SU-DHL-6 (cell line): Measurements from ENCODE around the gene SURF4.

Source experiments
- H2AFZ ChIP-seq: fragments of 200-600 bp; sonication (generic); 2 replicates; pipeline ENCODE4 v1.6.1; 2014; ENCODE audit warnings: low read depth, mild to moderate bottlenecking, moderate library complexity, mixed read lengths, antibody characterized with exemption, low read length; ENCODE audit not compliant: severe bottlenecking
- H3F3A ChIP-seq: fragments of 200-600 bp; shearing (Covaris generic); 2 replicates; pipeline ENCODE4 v1.6.0; 2016; ENCODE audit warnings: antibody characterized with exemption, mild to moderate bottlenecking; ENCODE audit not compliant: insufficient read depth
- H3K27ac ChIP-seq: fragments of 200-600 bp; sonication (generic); 2 replicates; pipeline ENCODE4 v1.5.1; 2016; ENCODE audit warnings: low read depth, mild to moderate bottlenecking, low read length, moderate library complexity, mixed read lengths
- H3K27me3 ChIP-seq: fragments of 200-600 bp; sonication (generic), shearing (Covaris generic); 2 replicates; pipeline ENCODE4 v1.6.0; 2014; ENCODE audit warnings: mild to moderate bottlenecking, low read length
- H3K36me3 ChIP-seq: fragments of 200-600 bp; sonication (generic); 2 replicates; pipeline ENCODE4 v1.6.1; 2014; ENCODE audit warnings: mild to moderate bottlenecking, low read length, mixed read lengths
- H3K4me2 ChIP-seq: fragments of 300-600, 200-600 bp; shearing (Covaris generic), sonication (generic); 2 replicates; pipeline ENCODE4 v1.6.0; 2014; ENCODE audit warnings: low read length, low read depth, mild to moderate bottlenecking; ENCODE audit not compliant: poor library complexity, severe bottlenecking
- H3K4me3 ChIP-seq: fragments of 200-600 bp; sonication (generic); 2 replicates; pipeline ENCODE4 v1.5.1; 2014; ENCODE audit warnings: antibody characterized with exemption, low read length, mild to moderate bottlenecking, mixed read lengths; ENCODE audit not compliant: insufficient read depth, poor library complexity, severe bottlenecking
- H3K79me2 ChIP-seq: fragments of 200-600 bp; sonication (generic); 2 replicates; pipeline ENCODE4 v1.6.1; 2014; ENCODE audit warnings: mild to moderate bottlenecking, low read length, moderate library complexity; ENCODE audit not compliant: insufficient read depth
- H3K9ac ChIP-seq: fragments of 200-600 bp; sonication (generic); 2 replicates; pipeline ENCODE4 v1.7.0; 2014; ENCODE audit warnings: mild to moderate bottlenecking, low read length
- H3K9me2 ChIP-seq: fragments of 200-600 bp; sonication (generic); replicated peaks from 2 replicates; pipeline ENCODE4 v1.6.1; 2014; ENCODE audit warnings: low read length; ENCODE audit not compliant: insufficient read depth
- H3K9me3 ChIP-seq: fragments of 200-600 bp; sonication (generic); 2 replicates; pipeline ENCODE4 v1.6.1; 2014; ENCODE audit warnings: low read length, mixed read lengths; ENCODE audit not compliant: insufficient read depth
- H4K20me1 ChIP-seq: fragments of 200-600 bp; sonication (generic); 2 replicates; pipeline ENCODE4 v1.6.1; 2014; ENCODE audit warnings: low read depth, mild to moderate bottlenecking, antibody characterized with exemption, low read length, moderate library complexity, mixed read lengths
- CTCF ChIP-seq: fragments of 200-600 bp; sonication (generic); IDR thresholded peaks from one replicate; pipeline ENCODE4 v1.5.1; 2017; ENCODE audit warnings: antibody characterized with exemption, mild to moderate bottlenecking, low read length, moderate library complexity; ENCODE audit not compliant: insufficient read depth, poor library complexity, severe bottlenecking
- EZH2phosphoT487 ChIP-seq: fragments of 200-600 bp; sonication (generic), shearing (Covaris generic); conservative IDR thresholded peaks from 2 replicates; pipeline ENCODE4 v1.6.1; 2018; ENCODE audit warnings: mild to moderate bottlenecking, antibody characterized with exemption, low read length, moderate library complexity, mixed read lengths

Gene SURF4

GRCh38 chr9:133332381-133332730 lies 43.5 kb downstream of the SURF4 start:
- Histone ChIP-seq H3K9me3 (no peaks in the 10 kb centered on the region), H3K9me2 (no peaks in the 10 kb centered on the region), H3K79me2 (peaks cover 17% of the 10 kb centered on the region), H4K20me1 (no peaks in the 10 kb centered on the region), H3K27ac (no peak overlapping the region), H3K36me3 (no peaks in the 10 kb centered on the region), H3K4me2 (no peak overlapping the region), H3F3A (peaks cover 18% of the 10 kb centered on the region), H3K9ac (no peak overlapping the region), H3K27me3 (no peaks in the 10 kb centered on the region), H2AFZ (no peak overlapping the region), H3K4me3 (no peak overlapping the region)
- TF ChIP-seq EZH2phosphoT487 (no peak), CTCF (no peak)

DNA sequence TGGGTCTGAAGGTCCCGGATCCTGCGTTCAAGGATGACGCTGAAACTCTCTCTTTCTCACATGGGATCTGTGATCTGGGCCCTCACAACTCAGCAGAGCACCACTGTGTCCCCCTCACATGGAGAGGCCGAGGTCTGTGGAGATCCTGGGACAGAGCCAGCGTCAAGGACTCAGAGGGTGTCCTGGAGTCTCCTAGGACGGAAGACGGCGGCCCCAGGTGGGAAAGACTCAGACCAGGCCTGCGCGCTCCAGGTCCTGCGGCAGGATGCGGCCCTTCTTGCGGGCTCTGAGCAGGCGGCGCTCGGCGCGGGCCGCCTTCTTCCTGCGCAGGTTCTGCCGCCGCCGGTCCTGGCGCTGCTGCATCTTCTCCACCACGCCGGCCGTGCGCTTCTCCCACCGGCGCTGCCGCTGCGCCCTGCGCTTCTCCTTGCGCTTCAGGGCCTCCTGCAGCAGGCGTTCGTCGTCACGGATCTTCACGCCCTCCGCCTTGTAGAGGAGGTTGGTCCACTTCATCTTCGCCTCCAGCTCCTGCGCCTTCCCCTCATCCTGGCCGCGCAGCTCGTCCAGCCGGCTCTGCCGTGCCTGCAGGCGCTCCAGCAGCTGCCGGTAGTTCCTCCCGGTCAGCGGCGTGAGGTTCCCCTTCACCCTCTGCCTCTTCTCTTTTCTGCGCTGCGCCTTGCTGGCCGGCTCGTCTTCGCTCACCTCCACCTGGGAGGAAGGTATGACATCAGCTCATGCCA lies 44.0 kb downstream of the SURF4 start:
- no peaks in the 10 kb centered on the region for H3K9me2 ChIP-seq
- H4K20me1 ChIP-seq = no peaks in the 10 kb centered on the region
- no peak overlapping the region for H3K9ac ChIP-seq
- H3K27me3 ChIP-seq = no peaks in the 10 kb centered on the region
- H3K9me3 ChIP-seq = no peaks in the 10 kb centered on the region
- H3K4me2 ChIP-seq = no peak overlapping the region
- H2AFZ ChIP-seq = no peak overlapping the region
- TF ChIP-seq CTCF = no peak
- TF ChIP-seq EZH2phosphoT487 = no peak
- H3K4me3 ChIP-seq = no peak overlapping the region
- no peaks in the 10 kb centered on the region for H3K36me3 ChIP-seq
- H3K79me2 ChIP-seq = peaks cover 17% of the 10 kb centered on the region
- no peak overlapping the region for H3K27ac ChIP-seq
- H3F3A ChIP-seq = peaks cover 14% of the 10 kb centered on the region

DNA sequence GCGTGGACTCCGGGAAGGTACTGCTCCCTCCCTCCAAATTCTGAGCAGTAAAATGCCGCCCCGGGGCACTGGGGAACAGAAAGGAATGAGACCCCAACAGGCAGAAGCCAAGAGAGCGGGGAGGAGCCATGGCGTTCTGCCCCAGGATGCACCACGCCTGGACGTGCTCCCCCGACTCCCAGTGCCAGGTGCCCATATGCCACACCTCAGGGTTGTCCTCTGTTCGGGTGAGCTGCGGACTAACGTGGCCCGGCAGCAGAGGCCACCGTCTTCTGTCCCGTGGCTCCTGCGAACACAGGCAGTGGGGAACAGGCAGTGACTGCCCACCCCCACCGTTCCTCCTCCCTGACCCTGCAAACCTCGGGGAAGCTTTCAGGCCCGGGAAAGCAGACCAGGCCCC lies 44.6 kb downstream of the SURF4 start:
- no peak overlapping the region for H3K9ac ChIP-seq

More for the DNA sequence above, 44.6 kb downstream of the SURF4 start:
- H3K27me3 ChIP-seq = no peaks in the 10 kb centered on the region
- H2AFZ ChIP-seq = no peak overlapping the region
- peaks cover 14% of the 10 kb centered on the region for H3F3A ChIP-seq
- H3K4me2 ChIP-seq = no peak overlapping the region
- no peaks in the 10 kb centered on the region for H3K9me2 ChIP-seq
- no peaks in the 10 kb centered on the region for H3K36me3 ChIP-seq
- no peaks in the 10 kb centered on the region for H3K9me3 ChIP-seq
- peaks cover 17% of the 10 kb centered on the region for H3K79me2 ChIP-seq
- TF ChIP-seq EZH2phosphoT487 (no peak), CTCF (no peak)
- H4K20me1 ChIP-seq = no peaks in the 10 kb centered on the region
- H3K27ac ChIP-seq = no peak overlapping the region
- H3K4me3 ChIP-seq = no peak overlapping the region
